ENCODE data around the gene CD300A. TPM values are rescaled to one million over a fixed set of nuclear protein-coding genes. Genes with fewer than 3 reads are reported as not detected.

Gene CD300A
- total and polyA plus RNA-seq, 8 donors: 1.6 to 35.5 (median 2.6) TPM

DNA sequence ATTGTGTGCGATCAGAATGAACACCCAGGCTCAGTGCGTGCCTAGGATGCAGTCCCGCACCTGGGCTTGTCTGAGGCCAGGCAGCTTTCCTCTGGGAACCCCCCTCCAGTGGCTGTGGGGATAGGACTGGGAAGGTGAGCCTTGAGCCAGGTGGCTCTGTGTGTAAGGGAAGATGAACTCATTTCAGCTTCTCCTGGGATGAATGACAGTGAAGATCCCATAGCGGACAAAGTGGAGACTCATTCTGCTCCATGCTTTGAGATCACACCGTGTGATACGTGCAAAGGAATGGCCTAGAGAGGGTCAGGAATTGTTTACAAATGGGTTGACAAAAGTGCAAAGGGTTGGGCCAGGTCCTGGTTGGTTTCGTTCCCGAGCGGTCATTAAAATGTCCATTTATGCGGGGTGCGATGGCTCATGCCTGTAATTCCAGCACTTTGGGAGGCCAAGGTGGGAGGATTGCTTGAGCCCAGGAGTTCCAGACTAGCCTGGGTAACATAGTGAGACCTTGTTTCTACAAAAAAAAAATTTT is 18.7 kb upstream of the CD300A start:
- DNase-seq: peak in 1 of 4 donors; percentile 35
- peaks cover 0 to 1% of the 10 kb centered on the region in 2 donors for H3K27me3 ChIP-seq
- no peaks in the 10 kb centered on the region for H3K9me3 ChIP-seq
- TF ChIP-seq, protein P1, sequence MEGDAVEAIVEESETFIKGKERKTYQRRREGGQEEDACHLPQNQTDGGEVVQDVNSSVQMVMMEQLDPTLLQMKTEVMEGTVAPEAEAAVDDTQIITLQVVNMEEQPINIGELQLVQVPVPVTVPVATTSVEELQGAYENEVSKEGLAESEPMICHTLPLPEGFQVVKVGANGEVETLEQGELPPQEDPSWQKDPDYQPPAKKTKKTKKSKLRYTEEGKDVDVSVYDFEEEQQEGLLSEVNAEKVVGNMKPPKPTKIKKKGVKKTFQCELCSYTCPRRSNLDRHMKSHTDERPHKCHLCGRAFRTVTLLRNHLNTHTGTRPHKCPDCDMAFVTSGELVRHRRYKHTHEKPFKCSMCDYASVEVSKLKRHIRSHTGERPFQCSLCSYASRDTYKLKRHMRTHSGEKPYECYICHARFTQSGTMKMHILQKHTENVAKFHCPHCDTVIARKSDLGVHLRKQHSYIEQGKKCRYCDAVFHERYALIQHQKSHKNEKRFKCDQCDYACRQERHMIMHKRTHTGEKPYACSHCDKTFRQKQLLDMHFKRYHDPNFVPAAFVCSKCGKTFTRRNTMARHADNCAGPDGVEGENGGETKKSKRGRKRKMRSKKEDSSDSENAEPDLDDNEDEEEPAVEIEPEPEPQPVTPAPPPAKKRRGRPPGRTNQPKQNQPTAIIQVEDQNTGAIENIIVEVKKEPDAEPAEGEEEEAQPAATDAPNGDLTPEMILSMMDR (IDR thresholded peaks at IDR 0.05): no peak
- no peak overlapping the region for H3K27ac ChIP-seq
- peaks cover 18 to 49% of the 10 kb centered on the region in 2 donors for H3K4me1 ChIP-seq
- no peak for ATAC-seq
- intact Hi-C loops (cut with DNase I): no loop called here
- H3K36me3 ChIP-seq: peaks cover 0 to 6% of the 10 kb centered on the region in 2 donors
- no peak overlapping the region for H3K4me3 ChIP-seq

DNA sequence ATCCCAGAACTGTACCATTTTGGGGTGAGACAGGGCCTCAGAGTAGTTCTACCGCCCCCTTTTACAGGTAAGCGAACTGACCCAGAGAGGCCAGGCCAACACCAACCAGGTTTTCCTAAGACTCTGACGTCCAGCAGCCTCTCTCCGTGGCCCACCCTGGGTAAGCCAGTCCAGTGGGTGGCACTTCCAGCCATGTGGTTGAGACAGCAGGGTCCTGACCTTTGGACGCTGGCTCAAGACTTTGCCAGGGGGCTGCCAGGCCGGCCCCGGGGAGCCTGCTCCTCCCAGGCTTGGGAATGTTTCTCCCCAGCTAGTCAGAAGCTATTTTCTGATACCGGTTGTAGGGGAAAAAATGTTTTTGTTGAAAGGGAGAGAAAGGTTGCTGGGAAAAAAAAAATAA is 17.7 kb upstream of the CD300A start:
- H3K4me1 ChIP-seq: peaks cover 16 to 49% of the 10 kb centered on the region in 2 donors
- no peaks in the 10 kb centered on the region for H3K9me3 ChIP-seq
- intact Hi-C loops (cut with DNase I): no loop called here

DNA sequence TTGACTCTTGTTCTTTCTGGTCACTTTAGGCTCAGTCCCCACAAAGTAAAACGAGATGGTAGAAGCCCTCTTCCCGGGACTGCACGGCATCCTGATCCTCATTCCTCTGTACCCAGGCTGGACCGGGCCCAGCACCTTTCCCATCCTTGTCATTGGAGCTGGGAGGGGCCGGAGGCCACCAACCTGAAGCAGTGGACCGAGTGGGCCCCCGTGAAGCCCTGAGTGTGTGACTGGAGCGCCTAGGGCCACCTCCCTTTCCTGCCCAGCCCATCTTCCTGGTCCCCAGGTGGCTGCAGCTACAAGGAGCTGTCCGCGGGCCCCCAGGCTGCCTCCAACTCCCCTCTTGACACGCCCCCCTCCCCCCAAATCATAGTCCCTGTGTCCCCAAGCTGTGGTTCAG is 17.1 kb upstream of the CD300A start:
- intact Hi-C loops (cut with DNase I): no loop called here
- no peak for ATAC-seq
- peaks cover 0 to 12% of the 10 kb centered on the region in 2 donors for H3K27me3 ChIP-seq
- no peaks in the 10 kb centered on the region for H3K9me3 ChIP-seq
- peaks cover 15 to 47% of the 10 kb centered on the region in 2 donors for H3K4me1 ChIP-seq
- DNase-seq: peak in 1 of 4 donors; percentile 63
- H3K36me3 ChIP-seq: peaks cover 0 to 6% of the 10 kb centered on the region in 2 donors
- H3K27ac ChIP-seq: no peak overlapping the region
- TF ChIP-seq, protein P1 (IDR thresholded peaks at IDR 0.05): no peak
- H3K4me3 ChIP-seq: no peak overlapping the region

More for the DNA sequence above, 17.7 kb upstream of the CD300A start:
- no peak overlapping the region for H3K4me3 ChIP-seq
- peaks cover 0 to 6% of the 10 kb centered on the region in 2 donors for H3K36me3 ChIP-seq
- peak in 1 of 4 donors; percentile 54 for DNase-seq
- TF ChIP-seq, protein P1 (IDR thresholded peaks at IDR 0.05): no peak
- peaks cover 0 to 12% of the 10 kb centered on the region in 2 donors for H3K27me3 ChIP-seq
- no peak for ATAC-seq
- H3K27ac ChIP-seq: no peak overlapping the region

DNA sequence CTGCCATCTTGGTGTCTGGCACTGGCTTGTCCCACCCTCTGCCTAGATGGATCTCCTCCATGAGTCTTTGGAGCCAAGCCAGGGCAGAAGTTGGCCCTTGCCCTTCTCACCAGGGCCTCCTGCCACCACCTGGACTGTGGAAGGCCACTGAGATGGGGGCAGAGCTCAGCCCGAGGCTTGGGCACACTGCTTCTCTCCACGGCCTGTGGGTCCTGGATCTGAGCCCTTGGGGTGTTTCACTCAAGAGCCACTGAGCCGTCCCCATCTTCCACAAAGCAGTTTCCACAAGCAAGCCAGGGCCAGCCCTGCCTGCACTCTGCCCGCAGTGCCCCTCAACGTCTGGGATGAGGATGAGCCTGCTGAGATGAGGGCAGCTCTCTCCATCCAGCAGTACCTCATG is 16.7 kb upstream of the CD300A start:
- DNase-seq (peak in 1 of 4 donors; percentile 52), ATAC-seq (no peak)
- Histone ChIP-seq H3K4me1 (peaks cover 14 to 47% of the 10 kb centered on the region in 2 donors), H3K36me3 (peaks cover 0 to 6% of the 10 kb centered on the region in 2 donors), H3K4me3 (no peak overlapping the region), H3K27me3 (peaks cover 0 to 12% of the 10 kb centered on the region in 2 donors), H3K9me3 (no peaks in the 10 kb centered on the region), H3K27ac (no peak overlapping the region)
- TF ChIP-seq, protein P1 (IDR thresholded peaks at IDR 0.05): no peak
- intact Hi-C loops (cut with DNase I): loop anchor here in 1 of 2 donors (10.0 kb wide), 1 partner anchor 65 kb away; no protein-coding TSS in a partner anchor

DNA sequence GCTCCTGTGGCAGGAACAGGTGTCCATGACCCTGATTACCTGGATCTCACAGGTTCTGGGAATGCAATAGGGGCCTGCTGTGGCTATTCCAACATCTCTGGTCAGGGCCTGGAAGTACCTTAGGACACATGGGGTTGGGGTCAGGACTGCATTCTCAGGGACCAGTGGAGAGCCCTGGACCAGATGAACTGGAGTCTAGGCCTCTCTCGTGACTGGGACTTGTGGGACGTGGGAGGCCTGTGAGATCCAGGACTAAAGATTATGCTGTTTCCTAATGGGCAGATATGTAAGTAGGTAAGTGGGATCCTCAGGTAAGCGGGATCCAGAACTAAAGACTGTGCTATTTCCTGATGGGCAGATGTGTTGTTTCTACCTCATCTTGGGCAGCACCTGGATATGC is 16.2 kb upstream of the CD300A start:
- ATAC-seq: no peak
- Histone ChIP-seq H3K27ac (no peak overlapping the region), H3K4me3 (no peak overlapping the region), H3K9me3 (no peaks in the 10 kb centered on the region), H3K36me3 (peaks cover 0 to 6% of the 10 kb centered on the region in 2 donors), H3K27me3 (peaks cover 0 to 12% of the 10 kb centered on the region in 2 donors), H3K4me1 (peaks cover 12 to 49% of the 10 kb centered on the region in 2 donors)
- TF ChIP-seq, protein P1 (IDR thresholded peaks at IDR 0.05): no peak
- DNase-seq: no peak
- intact Hi-C loops (cut with DNase I): loop anchor here in 1 of 2 donors (10.0 kb wide), 1 partner anchor 65 kb away; no protein-coding TSS in a partner anchor

Data from left lung (tissue), 10 donors.